Heart left ventricle (tissue), 16 donors: ENCODE measurements around the gene CNGB1. TPM values are rescaled to one million over a fixed set of nuclear protein-coding genes. Genes with fewer than 3 reads are reported as not detected.

Experiments
- ATAC-seq, 4 donors: fragments of 200-7000 bp; cut with Tn5 transposase; one replicate each; pipeline ENCODE4 v1.9.1; 2020 to 2022; ENCODE audit warnings: moderate library complexity in 4 of 4, mild to moderate bottlenecking in 3 of 4, moderate number of reproducible peaks in 1 of 4
- DNase-seq, 5 donors: peaks; one replicate each; pipeline ENCODE4 v3.0.0-alpha.2; 2020
- H3K27ac ChIP-seq, 12 donors: fragments of 200-600 bp; sonication (generic) in 4 of 12; one replicate each; pipeline versions ENCODE4 v1.5.0 to v1.8.0; 2016 to 2022; ENCODE audit warnings: mild to moderate bottlenecking in 2 of 12
- H3K27me3 ChIP-seq, 9 donors: fragments of 200-600 bp; sonication (generic) in 2 of 9; one replicate each; pipeline versions ENCODE4 v1.5.1 to v1.8.0; 2016 to 2022; ENCODE audit warnings: mild to moderate bottlenecking in 3 of 9
- H3K36me3 ChIP-seq, 9 donors: fragments of 200-600 bp; sonication (generic) in 2 of 9; one replicate each; pipeline versions ENCODE4 v1.5.0 to v1.8.0; 2018 to 2022; ENCODE audit warnings: mild to moderate bottlenecking in 2 of 9
- H3K4me1 ChIP-seq, 12 donors: fragments of 200-600 bp; sonication (generic) in 4 of 12; one replicate each; pipeline versions ENCODE4 v1.5.0 to v1.8.0; 2016 to 2022; ENCODE audit warnings: mild to moderate bottlenecking in 3 of 12
- H3K4me3 ChIP-seq, 12 donors: fragments of 200-600 bp; sonication (generic) in 4 of 12; one replicate each; pipeline versions ENCODE4 v1.5.0 to v1.8.0; 2017 to 2022; ENCODE audit warnings: mild to moderate bottlenecking in 9 of 12, moderate library complexity in 4 of 12
- H3K9me3 ChIP-seq, 12 donors: fragments of 200-600 bp; sonication (generic) in 4 of 12; one replicate each; pipeline versions ENCODE4 v1.5.0 to v1.8.0; 2016 to 2022; ENCODE audit warnings: mild to moderate bottlenecking in 1 of 12
- POLR2A ChIP-seq, 2 donors: fragments of 450-650 bp; IDR thresholded peaks; one replicate each; pipeline ENCODE4 v1.6.1; 2017; ENCODE audit warnings: antibody characterized with exemption in 2 of 2, mild to moderate bottlenecking in 2 of 2, moderate library complexity in 2 of 2
- WGBS, 4 donors: extraction: QIAGEN DNeasy Blood & Tissue Kit in 2 of 4; methylation state at CpG; one replicate each; pipeline versions ENCODE4 v1.1.5 to v1.1.7; 2013 to 2018; 5-methylcytosine and 5-hydroxymethylcytosine counted together
- intact Hi-C, 10 donors: fragments of 100-400 bp; cut with DNase I; formaldehyde crosslinking; loops; one replicate each; pipeline versions ENCODE4 v1.11.1 to v1.14.2; 2022
- polyA plus RNA-seq, 2 donors: library from polyadenylated mRNA; stranded (reverse); fragments of 200-250 nt; gene quantifications; one replicate each; pipeline ENCODE4 v1.2.3, GENCODE V29; 2013
- total RNA-seq, 9 donors: library from RNA; depleted of rRNA in 2 of 9; stranded (reverse); fragments of >200 nt in 2 of 9; fragmentation: NEBNext Ultra II Directional in 3 of 9; extraction: Animal tissue kit (Norgen Biotek cat#: 25700) in 3 of 9; gene quantifications; one replicate each; pipeline versions ENCODE4 v1.1.0 to v1.2.4, GENCODE V29; 2016 to 2023
- TF ChIP-seq, protein P1 (sequence below), 12 donors: fragments of 200-600 bp; sonication (generic) in 4 of 12; IDR thresholded peaks; one replicate each; pipeline versions ENCODE4 v1.5.0 to v1.8.0; 2018 to 2022; ENCODE audit warnings: antibody characterized with exemption in 12 of 12, mild to moderate bottlenecking in 5 of 12
- donor health status: ischemic (EF 13 %, LVEDD 7.1; RV severe dilation, severe dysfunction).
- donor health status: healthy with polysubstance abuse.
- donor health status: DM: no; HTN: yes; CAD: no.
- donor health status: DM: no; HTN: no; CAD: no.
- donor health status: ischemic (EF 25% LVEDD 6.9; RV normal size, moderate dysfunction).
- donor health status: ischemic (EF 25% LVEDD 5.7; RV mildly dilated, moderate dysfunction).
- donor health status: healthy.
- donor health status: DM: yes; HTN: yes; CAD: no.
- donor health status: ischemic (EF 35%, LVEDD 5.7; RV mildly dilated, moderate dysfunction).
- donor health status: nonischemic (EF 11% LVEDD 7.7; RV severe dilation, severe dysfunction).
- donor health status: DM: yes; HTN: yes; CAD: no.
- donor health status: PGD.
- donor health status: ischemic (EF 29% LVEDD 5.4; RV normal size, mild dysfunction).
- donor health status: nonischemic (EF 23%, LVEDD 6.1; RV moderate dilation, normal function).

Gene CNGB1
- total and polyA plus RNA-seq, 11 donors = not detected

DNA sequence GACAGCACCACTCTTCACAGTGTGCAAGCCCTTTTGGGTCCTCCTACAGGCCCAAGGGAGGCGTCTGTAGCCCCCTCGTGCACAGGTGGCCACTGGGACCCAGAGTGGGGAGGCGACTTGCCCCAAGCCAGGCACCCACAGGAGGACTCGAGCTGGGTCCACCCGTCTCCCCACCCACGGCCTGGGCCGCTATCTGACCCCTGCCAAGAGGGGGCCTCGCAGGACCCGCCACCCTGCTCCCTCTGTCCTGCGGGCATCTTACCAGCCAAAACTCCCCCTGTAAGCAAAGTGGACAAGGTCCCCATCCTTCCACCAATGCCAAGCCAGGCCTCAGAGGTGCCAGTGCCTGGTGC lies 31.1 kb downstream of the CNGB1 start:
- Histone ChIP-seq H3K9me3 (no peaks in the 10 kb centered on the region), H3K36me3 (no peaks in the 10 kb centered on the region), H3K4me3 (no peak overlapping the region), H3K4me1 (peaks cover 0 to 42% (median 9%) of the 10 kb centered on the region in 12 donors), H3K27ac (no peak overlapping the region), H3K27me3 (peaks cover 0 to 5% (median 0%) of the 10 kb centered on the region in 9 donors)
- no peak for DNase-seq
- ATAC-seq = no peak
- 88 to 98% (median 90%) methylated on average over 6 to 10 of the region's 10 CpGs for WGBS, 4 donors
- intact Hi-C loops = loop anchor here in 1 of 10 donors (5.0 kb wide), 1 partner anchor 52 kb away; no protein-coding TSS in a partner anchor
- no peak for TF ChIP-seq POLR2A (IDR thresholded peaks at IDR 0.05)
- TF ChIP-seq, protein P1, sequence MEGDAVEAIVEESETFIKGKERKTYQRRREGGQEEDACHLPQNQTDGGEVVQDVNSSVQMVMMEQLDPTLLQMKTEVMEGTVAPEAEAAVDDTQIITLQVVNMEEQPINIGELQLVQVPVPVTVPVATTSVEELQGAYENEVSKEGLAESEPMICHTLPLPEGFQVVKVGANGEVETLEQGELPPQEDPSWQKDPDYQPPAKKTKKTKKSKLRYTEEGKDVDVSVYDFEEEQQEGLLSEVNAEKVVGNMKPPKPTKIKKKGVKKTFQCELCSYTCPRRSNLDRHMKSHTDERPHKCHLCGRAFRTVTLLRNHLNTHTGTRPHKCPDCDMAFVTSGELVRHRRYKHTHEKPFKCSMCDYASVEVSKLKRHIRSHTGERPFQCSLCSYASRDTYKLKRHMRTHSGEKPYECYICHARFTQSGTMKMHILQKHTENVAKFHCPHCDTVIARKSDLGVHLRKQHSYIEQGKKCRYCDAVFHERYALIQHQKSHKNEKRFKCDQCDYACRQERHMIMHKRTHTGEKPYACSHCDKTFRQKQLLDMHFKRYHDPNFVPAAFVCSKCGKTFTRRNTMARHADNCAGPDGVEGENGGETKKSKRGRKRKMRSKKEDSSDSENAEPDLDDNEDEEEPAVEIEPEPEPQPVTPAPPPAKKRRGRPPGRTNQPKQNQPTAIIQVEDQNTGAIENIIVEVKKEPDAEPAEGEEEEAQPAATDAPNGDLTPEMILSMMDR (IDR thresholded peaks at IDR 0.05) = no peak

GRCh38 chr16:57938936-57939871 lies 31.7 kb downstream of the CNGB1 start:
- no peak overlapping the region for H3K4me3 ChIP-seq
- TF ChIP-seq POLR2A (IDR thresholded peaks at IDR 0.05) = no peak
- TF ChIP-seq, protein P1 (IDR thresholded peaks at IDR 0.05) = peak in 1 of 12 donors; percentile 16
- no peaks in the 10 kb centered on the region for H3K36me3 ChIP-seq
- ATAC-seq = peak; percentile 83 to 96 (median 92)
- H3K27ac ChIP-seq = peak overlapping the region in 8 of 12 donors; percentile 31 to 80 (median 57)
- H3K4me1 ChIP-seq = peaks cover 0 to 42% (median 9%) of the 10 kb centered on the region in 12 donors
- 38 to 53% (median 45%) methylated on average over 11 to 13 of the region's 13 CpGs for WGBS, 4 donors
- intact Hi-C loops = loop anchor here in 1 of 10 donors (5.0 kb wide), 1 partner anchor 53 kb away; no protein-coding TSS in a partner anchor
- H3K9me3 ChIP-seq = no peaks in the 10 kb centered on the region
- DNase-seq = peak; percentile 65 to 89 (median 85)
- H3K27me3 ChIP-seq = peaks cover 0 to 5% (median 0%) of the 10 kb centered on the region in 9 donors

DNA sequence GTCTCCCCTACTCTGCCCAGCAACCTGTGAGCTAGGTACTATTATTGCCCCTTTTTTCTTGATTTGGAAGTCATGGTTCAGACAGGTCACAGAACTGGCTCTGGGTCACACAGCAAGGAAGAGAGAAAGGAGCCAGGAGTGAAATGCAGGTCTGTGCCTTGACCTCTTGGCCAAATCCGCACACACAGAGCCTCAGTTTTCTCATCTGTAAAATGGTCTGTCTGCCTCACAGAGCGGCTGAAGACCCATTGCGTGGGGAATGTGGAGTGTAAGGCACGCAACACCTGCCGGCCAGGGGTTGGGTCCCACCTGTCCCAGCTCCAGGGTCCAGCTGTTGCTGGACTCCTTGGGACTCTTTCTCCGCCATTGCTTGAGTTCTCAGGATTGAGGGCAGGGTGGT lies 32.4 kb downstream of the CNGB1 start:
- DNase-seq (no peak), ATAC-seq (no peak)
- H3K27ac ChIP-seq = peak overlapping the region in 9 of 12 donors; percentile 31 to 80 (median 59)
- no peaks in the 10 kb centered on the region for H3K36me3 ChIP-seq
- no peaks in the 10 kb centered on the region for H3K9me3 ChIP-seq
- TF ChIP-seq, protein P1 (IDR thresholded peaks at IDR 0.05) = no peak
- TF ChIP-seq POLR2A (IDR thresholded peaks at IDR 0.05) = no peak
- no peak overlapping the region for H3K4me3 ChIP-seq
- peaks cover 0 to 42% (median 9%) of the 10 kb centered on the region in 12 donors for H3K4me1 ChIP-seq
- WGBS, 4 donors = 95 to 97% (median 96%) methylated on average over 6 of the region's 6 CpGs
- peaks cover 0 to 5% (median 0%) of the 10 kb centered on the region in 9 donors for H3K27me3 ChIP-seq
- intact Hi-C loops = loop anchor here in 1 of 10 donors (5.0 kb wide), 1 partner anchor 54 kb away; no protein-coding TSS in a partner anchor

- H3K27me3 ChIP-seq = peaks cover 0 to 5% (median 0%) of the 10 kb centered on the region in 9 donors
- H3K4me3 ChIP-seq = no peak overlapping the region
- 79 to 100% (median 93%) methylated on average over 4 of the region's 4 CpGs for WGBS, 4 donors
- H3K36me3 ChIP-seq = no peaks in the 10 kb centered on the region
- no peak for TF ChIP-seq POLR2A (IDR thresholded peaks at IDR 0.05)
- TF ChIP-seq, protein P1 (IDR thresholded peaks at IDR 0.05) = no peak
- no peak overlapping the region for H3K27ac ChIP-seq
- intact Hi-C loops = loop anchor here in 1 of 10 donors (5.0 kb wide), 1 partner anchor 54 kb away; no protein-coding TSS in a partner anchor
- no peaks in the 10 kb centered on the region for H3K9me3 ChIP-seq
- ATAC-seq = no peak
- DNase-seq = no peak
- peaks cover 0 to 42% (median 9%) of the 10 kb centered on the region in 12 donors for H3K4me1 ChIP-seq
Observed at GRCh38 chr16:57937861-57938260, 33.1 kb downstream of the CNGB1 start.
